Activated CD8-positive, alpha-beta T cell treated with anti-CD3 and anti-CD28 coated beads for 36 hours (primary cell): Measurements from ENCODE around the gene EPS8L2. TPM values are rescaled to one million over a fixed set of nuclear protein-coding genes. Genes with fewer than 3 reads are reported as not detected.

Experiments
- ATAC-seq: fragments of 200-7000 bp; cut with Tn5 transposase; one replicate; pipeline ENCODE4 v1.10.0; 2021; ENCODE audit warnings: mild to moderate bottlenecking, moderate library complexity
- CTCF ChIA-PET: fragments of 350-600 bp; sonication (Branson Sonifier 250); formaldehyde crosslinking; loops from one replicate; lab custom pipeline; 2021; ENCODE audit warnings: antibody characterized with exemption; lab: Charles Lee
- POLR2A ChIA-PET: fragments of 350-600 bp; sonication (Branson Sonifier 250); formaldehyde crosslinking; loops from one replicate; lab custom pipeline; 2021; ENCODE audit warnings: antibody characterized with exemption; lab: Charles Lee
- DNase-seq: peaks from one replicate; pipeline ENCODE4 v3.0.0-alpha.2; 2020
- H3K27ac Mint-ChIP-seq: one replicate; pipeline ENCODE4 v1.8.0; 2021; ENCODE audit warnings: mild to moderate bottlenecking, mixed read lengths
- H3K27me3 Mint-ChIP-seq: one replicate; pipeline ENCODE4 v1.8.0; 2021; ENCODE audit warnings: mixed read lengths
- H3K36me3 Mint-ChIP-seq: one replicate; pipeline ENCODE4 v1.8.0; 2021; ENCODE audit warnings: low read depth, mixed read lengths
- H3K4me1 Mint-ChIP-seq: one replicate; pipeline ENCODE4 v1.8.0; 2021; ENCODE audit warnings: low read depth, mixed read lengths
- H3K4me3 Mint-ChIP-seq: one replicate; pipeline ENCODE4 v1.8.0; 2021; ENCODE audit warnings: mild to moderate bottlenecking, moderate library complexity, mixed read lengths
- H3K9me3 Mint-ChIP-seq: one replicate; pipeline ENCODE4 v1.8.0; 2021; ENCODE audit warnings: mixed read lengths
- CTCF ChIP-seq: fragments of 200-600 bp; IDR thresholded peaks from one replicate; pipeline ENCODE4 v1.8.0; 2022; ENCODE audit warnings: antibody characterized with exemption, mild to moderate bottlenecking
- intact Hi-C: fragments of 100-400 bp; cut with micrococcal nuclease; formaldehyde crosslinking; loops from one replicate; pipeline ENCODE4 v1.10.0; 2022
- total RNA-seq, 2 experiments: library from RNA; stranded (reverse); gene quantifications; one replicate each; pipeline ENCODE4 v1.2.3, GENCODE V29; 2021

Gene EPS8L2
- total RNA-seq, 2 experiments from 2014 or later: 15.0 to 16.7 TPM

DNA sequence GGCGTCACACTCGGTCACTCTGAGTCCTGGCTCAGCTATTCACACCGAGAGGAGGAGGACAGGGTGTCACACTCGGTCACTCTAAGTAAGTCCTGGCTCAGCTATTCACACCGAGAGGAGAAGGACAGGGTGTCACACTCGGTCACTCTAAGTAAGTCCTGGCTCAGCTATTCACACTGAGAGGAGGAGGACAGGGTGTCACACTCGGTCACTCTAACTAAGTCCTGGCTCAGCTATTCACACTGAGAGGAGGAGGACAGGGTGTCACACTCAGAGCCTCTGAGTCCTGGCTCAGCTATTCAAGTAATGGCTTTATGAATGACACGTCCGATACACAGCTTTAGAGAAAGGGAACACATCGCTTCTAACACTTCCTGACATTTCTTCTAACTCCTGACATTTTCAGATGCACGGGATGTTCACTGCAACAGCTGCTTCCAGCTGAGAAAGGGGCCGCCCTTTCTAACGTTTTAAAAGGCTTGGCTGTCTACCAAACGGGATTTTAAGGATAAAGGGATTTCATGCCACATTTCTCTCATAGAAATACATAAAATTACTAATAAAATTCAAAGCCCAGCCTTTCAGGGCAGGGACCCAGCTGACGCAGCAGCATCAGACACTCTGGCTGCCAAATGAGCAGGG is 40.8 kb upstream of the EPS8L2 start:
- intact Hi-C loops: no loop called here
- Mint-ChIP-seq H3K27me3 (no peaks in the 10 kb centered on the region), H3K9me3 (no peaks in the 10 kb centered on the region), H3K4me3 (no peak overlapping the region), H3K4me1 (no peaks in the 10 kb centered on the region), H3K36me3 (peaks cover 9% of the 10 kb centered on the region), H3K27ac (no peak overlapping the region)
- DNase-seq (no peak), ATAC-seq (no peak)
- POLR2A ChIA-PET: interaction anchor here (0.7 kb wide), 1 partner anchor 18 kb away, joined by 4 read pairs; no protein-coding TSS in a partner anchor
- CTCF ChIA-PET: interaction anchor here (1.5 kb wide), 1 partner anchor 26 kb away, joined by 4 read pairs; no protein-coding TSS in a partner anchor
- TF ChIP-seq CTCF: no peak

DNA sequence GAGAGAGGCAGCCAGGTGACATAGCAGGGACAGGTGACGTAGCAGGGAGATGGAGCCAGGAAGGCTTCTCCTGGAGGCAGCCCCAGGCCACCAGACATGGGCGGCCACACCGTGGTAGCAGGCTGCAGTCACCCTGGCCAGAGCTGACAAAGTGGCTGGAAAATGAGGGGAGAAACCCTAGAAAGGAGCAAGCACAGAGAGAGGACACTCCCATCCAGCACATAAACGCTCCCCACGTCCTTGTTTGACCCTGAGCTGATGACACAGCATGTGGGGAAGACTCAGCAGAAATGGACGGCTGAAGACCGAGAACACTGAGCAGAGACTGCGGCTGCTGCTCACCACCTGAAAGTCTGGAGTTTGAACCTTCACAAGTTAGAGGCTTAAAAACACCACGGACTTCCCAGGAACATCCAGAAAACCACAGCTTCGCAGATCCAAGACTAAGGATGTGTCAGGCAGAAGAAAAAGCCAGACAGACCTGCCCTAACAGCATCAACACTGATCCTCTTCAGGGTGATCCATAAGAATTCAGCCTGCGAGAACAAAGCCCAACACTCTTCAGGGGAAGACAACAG is 40.2 kb upstream of the EPS8L2 start:
- Mint-ChIP-seq H3K4me3 (no peak overlapping the region), H3K4me1 (no peaks in the 10 kb centered on the region), H3K36me3 (peaks cover 9% of the 10 kb centered on the region), H3K9me3 (no peaks in the 10 kb centered on the region), H3K27me3 (no peaks in the 10 kb centered on the region), H3K27ac (no peak overlapping the region)
- no peak for DNase-seq
- CTCF ChIA-PET: interaction anchor here (1.5 kb wide), 1 partner anchor 26 kb away, joined by 4 read pairs; no protein-coding TSS in a partner anchor
- intact Hi-C loops: no loop called here
- no peak for ATAC-seq
- POLR2A ChIA-PET: interaction anchor here (0.7 kb wide), 1 partner anchor 18 kb away, joined by 4 read pairs; no protein-coding TSS in a partner anchor
- TF ChIP-seq CTCF: no peak

DNA sequence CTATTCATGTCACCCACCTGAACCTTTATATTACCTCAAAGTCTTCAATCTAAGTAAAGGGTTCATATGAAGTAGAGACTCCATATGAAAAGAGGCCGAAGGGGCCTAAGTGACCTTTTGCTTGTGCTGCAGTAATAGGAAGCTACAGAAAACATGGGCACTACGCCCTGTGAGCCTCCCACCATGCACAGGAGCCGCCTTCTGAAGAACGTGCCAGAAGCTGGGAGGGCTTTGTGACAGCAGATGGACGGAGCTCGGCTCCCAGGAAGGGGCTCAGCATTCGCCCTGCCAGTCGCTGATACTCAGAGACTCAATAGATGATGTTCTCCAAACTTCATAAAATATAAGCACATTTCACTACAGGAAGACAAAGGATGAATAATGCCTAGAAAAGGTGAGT is 32.2 kb upstream of the EPS8L2 start:
- POLR2A ChIA-PET: interaction anchor here (0.7 to 1.1 kb wide), 3 partner anchors 13 to 167 kb away, joined by 3 read pairs; partner anchors contain the start of gene TMEM80
- peaks cover 28% of the 10 kb centered on the region for H3K36me3 Mint-ChIP-seq

GRCh38 chr11:674406-674805 is 31.6 kb upstream of the EPS8L2 start:
- Mint-ChIP-seq H3K4me3 (no peak overlapping the region), H3K9me3 (no peaks in the 10 kb centered on the region), H3K4me1 (no peaks in the 10 kb centered on the region), H3K36me3 (peaks cover 28% of the 10 kb centered on the region), H3K27ac (no peak overlapping the region), H3K27me3 (no peaks in the 10 kb centered on the region)
- no peak for TF ChIP-seq CTCF
- intact Hi-C loops: no loop called here
- ATAC-seq (no peak), DNase-seq (no peak)
- ChIA-PET POLR2A (interaction anchor here (1.0 to 1.1 kb wide), 2 partner anchors 21 to 168 kb away, joined by 3 read pairs; partner anchors contain the start of gene TMEM80), CTCF (interaction anchor here (0.8 to 1.7 kb wide), 5 partner anchors 11 to 155 kb away, joined by 3 to 6 read pairs (median 3); no protein-coding TSS in a partner anchor)

More for the DNA sequence above, 32.2 kb upstream of the EPS8L2 start:
- Mint-ChIP-seq H3K9me3 (no peaks in the 10 kb centered on the region), H3K27ac (no peak overlapping the region), H3K27me3 (no peaks in the 10 kb centered on the region), H3K4me1 (no peaks in the 10 kb centered on the region), H3K4me3 (no peak overlapping the region)
- TF ChIP-seq CTCF: no peak
- DNase-seq (no peak), ATAC-seq (no peak)
- CTCF ChIA-PET: interaction anchor here (0.8 to 1.7 kb wide), 6 partner anchors 10 to 155 kb away, joined by 3 to 6 read pairs (median 3); no protein-coding TSS in a partner anchor
- intact Hi-C loops: no loop called here

DNA sequence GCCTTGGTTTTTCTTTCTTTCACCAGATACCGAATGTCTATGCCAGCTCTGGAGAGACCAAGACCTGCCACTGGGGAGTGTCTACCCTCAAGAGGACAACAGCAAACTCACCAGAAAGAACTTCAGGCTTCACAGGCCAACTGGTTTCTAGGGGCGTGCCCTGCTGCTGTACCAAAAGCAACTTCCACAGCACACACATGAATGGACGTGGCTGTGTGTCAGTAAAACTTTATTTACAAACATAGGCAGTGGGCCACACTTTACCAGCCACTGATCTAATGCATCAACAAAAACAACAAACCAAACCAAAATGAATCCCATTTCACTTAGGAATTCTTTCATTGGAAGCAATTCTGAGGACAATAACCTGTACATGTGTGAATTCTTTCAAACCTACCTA is 27.7 kb upstream of the EPS8L2 start:
- Mint-ChIP-seq H3K36me3 (peaks cover 56% of the 10 kb centered on the region), H3K27me3 (no peaks in the 10 kb centered on the region), H3K4me1 (peaks cover 12% of the 10 kb centered on the region), H3K27ac (no peak overlapping the region), H3K9me3 (no peaks in the 10 kb centered on the region), H3K4me3 (no peak overlapping the region)
- ChIA-PET CTCF (no interaction called here), POLR2A (no interaction called here)
- no peak for TF ChIP-seq CTCF
- intact Hi-C loops: no loop called here
- ATAC-seq (no peak), DNase-seq (no peak)
